D721Med (cell line): ENCODE results near the gene EIF2S2.

Experiments
- DNase-seq: peaks from one replicate; pipeline ENCODE4 v3.0.0; 2011; ENCODE audit warnings: low spot score; ENCODE audit not compliant: insufficient read length
- FAIRE-seq: peaks from 2 replicates; lab custom pipeline; 2011; peaks lifted over from hg19 to GRCh38; lab: Jason Lieb, UNC
- TF ChIP-seq, protein P1 (sequence below): IDR thresholded peaks from 2 replicates; pipeline ENCODE4 v1.5.1; 2012; ENCODE audit warnings: mild to moderate bottlenecking, control low read depth; ENCODE audit not compliant: insufficient read depth; ENCODE audit errors: missing control alignments

EIF2S2 gene

DNA sequence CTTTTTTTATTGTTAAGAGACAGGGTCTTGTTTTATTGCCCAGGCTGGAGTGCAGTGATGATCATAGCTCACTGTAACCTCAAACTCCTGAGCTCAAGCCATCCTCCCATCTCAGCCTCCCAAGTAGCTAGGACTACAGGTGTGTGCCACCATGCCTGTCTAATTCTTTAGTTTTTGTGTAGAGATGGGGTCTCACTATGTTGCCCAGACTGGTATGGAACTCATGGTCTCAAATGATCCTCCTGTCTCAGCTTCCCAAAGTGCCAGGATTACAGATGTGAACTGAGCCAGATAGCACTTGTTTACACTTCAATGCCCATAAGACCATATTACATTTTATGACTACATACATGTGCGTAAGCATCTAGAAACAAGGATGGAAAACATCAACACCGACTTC lies 18.1 kb downstream of the EIF2S2 start:
- DNase-seq (no peak), FAIRE-seq (no peak)
- TF ChIP-seq, protein P1, sequence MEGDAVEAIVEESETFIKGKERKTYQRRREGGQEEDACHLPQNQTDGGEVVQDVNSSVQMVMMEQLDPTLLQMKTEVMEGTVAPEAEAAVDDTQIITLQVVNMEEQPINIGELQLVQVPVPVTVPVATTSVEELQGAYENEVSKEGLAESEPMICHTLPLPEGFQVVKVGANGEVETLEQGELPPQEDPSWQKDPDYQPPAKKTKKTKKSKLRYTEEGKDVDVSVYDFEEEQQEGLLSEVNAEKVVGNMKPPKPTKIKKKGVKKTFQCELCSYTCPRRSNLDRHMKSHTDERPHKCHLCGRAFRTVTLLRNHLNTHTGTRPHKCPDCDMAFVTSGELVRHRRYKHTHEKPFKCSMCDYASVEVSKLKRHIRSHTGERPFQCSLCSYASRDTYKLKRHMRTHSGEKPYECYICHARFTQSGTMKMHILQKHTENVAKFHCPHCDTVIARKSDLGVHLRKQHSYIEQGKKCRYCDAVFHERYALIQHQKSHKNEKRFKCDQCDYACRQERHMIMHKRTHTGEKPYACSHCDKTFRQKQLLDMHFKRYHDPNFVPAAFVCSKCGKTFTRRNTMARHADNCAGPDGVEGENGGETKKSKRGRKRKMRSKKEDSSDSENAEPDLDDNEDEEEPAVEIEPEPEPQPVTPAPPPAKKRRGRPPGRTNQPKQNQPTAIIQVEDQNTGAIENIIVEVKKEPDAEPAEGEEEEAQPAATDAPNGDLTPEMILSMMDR = no peak

DNA sequence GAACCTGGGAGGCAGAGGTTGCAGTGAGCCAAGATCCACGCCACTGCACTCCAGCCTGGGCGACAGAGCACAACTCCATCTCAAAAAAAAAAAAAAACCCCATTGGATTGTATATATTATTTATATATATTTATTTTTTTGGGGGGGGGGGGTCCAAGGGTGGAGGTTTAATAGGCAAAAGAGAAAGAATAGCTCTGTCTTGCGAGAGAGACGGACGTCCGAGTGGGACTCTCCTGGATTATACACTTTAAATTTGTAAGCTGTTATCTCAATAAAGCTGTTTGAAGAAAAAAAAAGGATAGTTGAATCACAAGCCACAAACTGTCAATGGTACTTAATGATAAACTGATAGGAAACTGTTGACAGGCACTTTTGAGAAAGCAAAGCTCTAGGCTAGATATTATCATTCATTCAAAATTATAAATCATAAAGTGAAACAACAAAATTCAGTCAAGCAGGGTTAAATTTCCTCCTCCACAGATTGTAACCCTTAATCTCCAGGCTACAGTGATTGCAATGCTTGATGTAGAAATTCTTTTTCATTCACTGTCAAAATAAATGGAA lies 20.3 kb downstream of the EIF2S2 start:
- DNase-seq (no peak), FAIRE-seq (no peak)
- TF ChIP-seq, protein P1 = no peak

DNA sequence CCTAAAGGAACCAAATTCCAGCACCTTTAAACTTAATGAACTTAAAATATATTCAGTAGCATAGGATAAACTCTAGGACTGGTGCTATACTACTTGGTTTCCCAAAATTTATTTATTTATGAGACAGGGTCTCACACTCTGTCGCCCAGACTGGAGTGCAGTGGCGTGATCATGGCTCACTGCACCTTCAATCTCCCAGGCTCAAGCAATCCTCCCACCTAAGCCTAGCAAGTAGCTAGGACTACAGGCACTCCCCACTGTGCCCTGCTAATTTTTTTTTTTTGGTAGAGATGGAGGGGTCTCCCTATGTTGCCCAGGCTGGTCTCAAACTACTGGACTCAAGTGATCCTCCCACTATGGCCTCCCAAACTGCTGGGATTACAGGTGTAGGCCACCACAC lies 21.4 kb downstream of the EIF2S2 start:
- DNase-seq (no peak), FAIRE-seq (no peak)
- TF ChIP-seq, protein P1 = no peak

DNA sequence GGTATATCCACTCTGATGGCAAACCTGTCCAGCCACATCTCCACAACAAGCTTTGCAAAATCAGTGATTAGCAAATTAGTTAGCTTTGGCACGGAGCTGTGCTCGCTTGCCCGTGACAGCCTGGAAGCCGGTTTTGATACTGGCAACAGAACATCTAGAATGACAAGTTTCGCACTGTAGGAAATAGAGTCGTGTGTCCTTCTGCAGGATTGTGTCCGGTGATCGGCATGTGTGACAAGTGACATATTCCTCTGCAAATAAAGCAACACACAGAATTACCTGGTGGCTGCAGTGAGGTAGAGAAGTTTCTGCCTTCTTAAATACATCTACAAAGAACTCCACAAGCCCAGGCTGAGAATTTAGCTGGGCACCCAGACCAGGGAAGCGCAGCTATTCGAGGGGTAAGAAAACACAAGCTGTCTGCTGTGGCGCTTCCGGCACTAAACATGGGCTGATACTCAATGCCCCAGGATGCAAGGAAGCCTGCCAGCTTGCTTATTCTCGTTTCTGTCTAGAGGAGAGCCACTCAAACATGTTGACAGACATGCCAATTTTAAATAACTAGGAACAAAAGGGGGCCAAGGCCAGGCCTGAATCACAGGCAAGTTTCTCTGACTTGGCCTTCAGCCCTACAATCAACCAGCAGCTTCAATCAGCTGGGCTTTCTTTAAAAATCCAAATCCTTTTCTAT lies 22.2 kb downstream of the EIF2S2 start:
- TF ChIP-seq, protein P1 = no peak
- no peak for DNase-seq
- FAIRE-seq = no peak

DNA sequence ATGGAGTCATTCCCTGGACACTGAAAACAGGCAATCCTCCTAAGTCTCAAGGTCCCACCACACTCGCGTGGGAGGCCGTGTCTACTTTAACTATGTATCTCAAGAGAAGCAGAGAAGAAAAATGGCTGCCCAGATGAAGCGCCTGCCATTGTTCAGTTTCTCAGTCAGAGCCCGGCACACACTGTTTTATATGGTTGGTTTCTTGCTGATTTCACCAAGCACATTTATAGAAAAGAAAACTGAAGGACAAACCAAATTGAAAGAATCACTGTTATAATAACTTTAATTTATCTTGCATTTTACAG lies 22.9 kb downstream of the EIF2S2 start:
- FAIRE-seq = no peak
- TF ChIP-seq, protein P1 = no peak
- no peak for DNase-seq

DNA sequence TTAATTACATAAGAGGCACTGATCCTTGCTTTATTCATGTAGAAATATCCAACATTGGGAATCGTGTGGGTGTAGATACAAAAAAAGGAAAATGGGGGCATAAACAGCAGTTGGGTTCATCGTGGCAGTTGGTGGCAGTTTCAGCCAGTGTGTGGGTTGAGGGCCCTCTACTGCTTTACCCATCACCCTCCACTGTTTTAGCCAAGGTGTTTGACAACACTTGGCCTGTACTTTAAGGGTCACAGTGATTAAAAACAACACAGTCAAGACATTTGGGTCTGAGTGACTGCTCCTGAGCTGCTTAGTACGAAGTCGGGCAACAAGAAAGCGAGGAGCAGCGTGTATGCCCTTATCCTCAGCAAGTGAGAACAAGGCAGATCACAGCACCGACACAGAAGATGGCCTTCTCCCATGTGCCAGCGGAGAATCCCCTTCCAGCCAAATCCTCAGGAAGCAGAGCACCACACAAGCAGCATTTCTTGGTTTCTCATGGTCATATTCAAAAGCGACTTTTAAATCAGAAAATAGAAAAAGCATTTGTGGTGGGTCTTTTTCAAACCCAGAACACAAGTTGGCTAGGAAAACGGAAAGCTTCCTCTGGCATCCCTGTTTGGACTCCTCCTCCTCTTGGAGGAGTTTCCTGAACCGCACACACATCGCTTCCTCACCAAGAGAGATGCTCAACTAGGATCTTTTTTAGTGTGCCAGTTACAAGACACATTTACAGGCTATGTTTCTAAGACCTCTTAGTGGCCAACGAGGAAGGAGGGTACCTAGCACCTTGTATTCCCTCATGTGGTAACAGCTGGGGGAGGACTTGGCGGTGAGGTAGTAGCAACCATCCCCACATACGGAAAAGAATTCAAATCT lies 23.5 kb downstream of the EIF2S2 start:
- FAIRE-seq (no peak), DNase-seq (no peak)
- TF ChIP-seq, protein P1 = no peak
